ENCODE results near the gene WNT6.

DNA sequence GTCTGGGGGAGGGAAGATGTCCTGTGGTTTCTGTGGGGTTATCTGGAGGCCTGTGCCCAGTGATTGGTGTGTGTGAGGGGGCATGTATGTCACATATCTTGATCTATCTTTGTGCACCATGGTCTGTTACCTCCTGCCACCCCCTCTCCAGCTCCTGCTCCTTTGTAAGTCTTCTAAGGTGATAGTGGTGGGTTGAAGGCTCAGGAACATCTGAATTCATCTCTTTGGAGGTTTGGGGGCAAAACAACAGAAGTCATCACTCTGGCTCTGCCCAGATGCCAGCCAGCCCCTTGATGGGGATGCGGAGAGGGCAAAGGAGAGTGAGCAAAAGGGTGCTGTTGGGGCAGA is 2.7 kb upstream of the WNT6 start:
- TF ChIP-seq, protein P1, sequence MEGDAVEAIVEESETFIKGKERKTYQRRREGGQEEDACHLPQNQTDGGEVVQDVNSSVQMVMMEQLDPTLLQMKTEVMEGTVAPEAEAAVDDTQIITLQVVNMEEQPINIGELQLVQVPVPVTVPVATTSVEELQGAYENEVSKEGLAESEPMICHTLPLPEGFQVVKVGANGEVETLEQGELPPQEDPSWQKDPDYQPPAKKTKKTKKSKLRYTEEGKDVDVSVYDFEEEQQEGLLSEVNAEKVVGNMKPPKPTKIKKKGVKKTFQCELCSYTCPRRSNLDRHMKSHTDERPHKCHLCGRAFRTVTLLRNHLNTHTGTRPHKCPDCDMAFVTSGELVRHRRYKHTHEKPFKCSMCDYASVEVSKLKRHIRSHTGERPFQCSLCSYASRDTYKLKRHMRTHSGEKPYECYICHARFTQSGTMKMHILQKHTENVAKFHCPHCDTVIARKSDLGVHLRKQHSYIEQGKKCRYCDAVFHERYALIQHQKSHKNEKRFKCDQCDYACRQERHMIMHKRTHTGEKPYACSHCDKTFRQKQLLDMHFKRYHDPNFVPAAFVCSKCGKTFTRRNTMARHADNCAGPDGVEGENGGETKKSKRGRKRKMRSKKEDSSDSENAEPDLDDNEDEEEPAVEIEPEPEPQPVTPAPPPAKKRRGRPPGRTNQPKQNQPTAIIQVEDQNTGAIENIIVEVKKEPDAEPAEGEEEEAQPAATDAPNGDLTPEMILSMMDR (conservative IDR thresholded peaks at IDR 0.05): no peak
- TF ChIP-seq EZH2 (IDR thresholded peaks at IDR 0.05; ENCODE audit: low read depth): no peak

Data from PC-9 (cell line).